Small intestine (tissue), 7 donors: ENCODE results near the gene ANKFN1. TPM values are rescaled to one million over a fixed set of nuclear protein-coding genes. Genes with fewer than 3 reads are reported as not detected.
"Not testable (repeated sequence)": the region's sequence is repeated elsewhere in the genome, so short reads cannot be mapped to it uniquely, and the experiment has no call there.

Experiments
- DNase-seq, 2 donors: peaks; one replicate each; pipeline versions ENCODE4 v3.0.0 to v3.0.0-alpha.2; 2013
- FAIRE-seq: peaks from 2 replicates; lab custom pipeline; 2012; peaks lifted over from hg19 to GRCh38; lab: Jason Lieb, UNC
- H3K27ac ChIP-seq, 3 donors: one replicate each; pipeline ENCODE4 v1.5.1; 2013; ENCODE audit warnings: low read length in 2 of 3, mild to moderate bottlenecking in 2 of 3, control low read depth in 1 of 3, inconsistent platforms in 1 of 3, low read depth in 1 of 3, moderate library complexity in 1 of 3
- H3K27me3 ChIP-seq, 3 donors: one replicate each; pipeline ENCODE4 v1.6.1; 2013; ENCODE audit warnings: low read length in 3 of 3, inconsistent platforms in 1 of 3; ENCODE audit not compliant: control insufficient read depth in 3 of 3, insufficient read depth in 3 of 3
- H3K36me3 ChIP-seq, 3 donors: one replicate each; pipeline ENCODE4 v1.6.1; 2013; ENCODE audit warnings: low read length in 3 of 3, inconsistent platforms in 1 of 3, low read depth in 1 of 3, mild to moderate bottlenecking in 1 of 3, moderate library complexity in 1 of 3; ENCODE audit not compliant: control insufficient read depth in 3 of 3, insufficient read depth in 2 of 3
- H3K4me1 ChIP-seq, 3 donors: one replicate each; pipeline ENCODE4 v1.6.1; 2013; ENCODE audit warnings: low read length in 2 of 3, inconsistent platforms in 1 of 3, low read depth in 1 of 3, mild to moderate bottlenecking in 1 of 3, moderate library complexity in 1 of 3; ENCODE audit not compliant: control insufficient read depth in 3 of 3, insufficient read depth in 2 of 3
- H3K4me3 ChIP-seq, 3 donors: one replicate each; pipeline ENCODE4 v1.5.1; 2013; ENCODE audit warnings: low read length in 3 of 3, control low read depth in 1 of 3, inconsistent platforms in 1 of 3, low read depth in 1 of 3, mild to moderate bottlenecking in 1 of 3, moderate library complexity in 1 of 3
- H3K9me3 ChIP-seq, 2 donors: one replicate each; pipeline ENCODE4 v1.6.1; 2013; ENCODE audit warnings: low read depth in 1 of 2, low read length in 1 of 2; ENCODE audit not compliant: control insufficient read depth in 2 of 2, insufficient read depth in 1 of 2
- WGBS, 3 donors: extraction: QIAGEN DNeasy Blood & Tissue Kit; methylation state at CpG; one replicate each; pipeline ENCODE4 v1.1.7; 2013; 5-methylcytosine and 5-hydroxymethylcytosine counted together
- polyA plus RNA-seq, 4 donors: library from polyadenylated mRNA; stranded (reverse) in 3 of 4; unstranded in 1 of 4; fragments of 200-250 nt in 3 of 4; fragments of 120-200 nt in 1 of 4; gene quantifications; one replicate each; pipeline versions ENCODE4 v1.2.1 to v1.2.3, GENCODE V29; 2013
- donor health status: healthy with polysubstance abuse.
- donor health status: control.
- donor health status: control.
- donor health status: Bipolar disorder and iron deficiency.
- donor health status: healthy.

The ANKFN1 gene
- polyA plus RNA-seq, 4 donors = 0.07 to 0.38 TPM; not detected in 2

- H3K4me3 ChIP-seq = no peak overlapping the region
- 64 to 80% (median 64%) methylated on average over 6 of the region's 6 CpGs for WGBS, 3 donors
- H3K36me3 ChIP-seq = no peaks in the 10 kb centered on the region
- FAIRE-seq (no peak), DNase-seq (no peak)
- no peak overlapping the region for H3K27ac ChIP-seq
- H3K27me3 ChIP-seq = no peaks in the 10 kb centered on the region
- H3K4me1 ChIP-seq = no peaks in the 10 kb centered on the region
- no peaks in the 10 kb centered on the region for H3K9me3 ChIP-seq
Observed at GRCh38 chr17:56269556-56270389, 116.5 kb downstream of the ANKFN1 start.

- Histone ChIP-seq H3K4me3 (no peak overlapping the region), H3K27me3 (no peaks in the 10 kb centered on the region), H3K36me3 (no peaks in the 10 kb centered on the region), H3K4me1 (no peaks in the 10 kb centered on the region), H3K9me3 (no peaks in the 10 kb centered on the region), H3K27ac (no peak overlapping the region)
- FAIRE-seq = no peak
- 72 to 91% (median 85%) methylated on average over 3 of the region's 3 CpGs for WGBS, 3 donors
- no peak for DNase-seq
Observed at GRCh38 chr17:56274491-56274890, 121.2 kb downstream of the ANKFN1 start.

GRCh38 chr17:56284482-56284881, 131.2 kb downstream of the ANKFN1 start:
- no peaks in the 10 kb centered on the region for H3K36me3 ChIP-seq
- H3K4me3 ChIP-seq = no peak overlapping the region
- H3K4me1 ChIP-seq = no peaks in the 10 kb centered on the region
- 74 to 84% (median 82%) methylated on average over 4 of the region's 4 CpGs for WGBS, 3 donors
- no peak overlapping the region for H3K27ac ChIP-seq
- H3K27me3 ChIP-seq = no peaks in the 10 kb centered on the region
- no peaks in the 10 kb centered on the region for H3K9me3 ChIP-seq
- FAIRE-seq (no peak), DNase-seq (no peak)

GRCh38 chr17:56288786-56289185, 135.5 kb downstream of the ANKFN1 start:
- H3K9me3 ChIP-seq, H3K4me1 ChIP-seq, H3K36me3 ChIP-seq, H3K27ac ChIP-seq, FAIRE-seq, DNase-seq, H3K4me3 ChIP-seq, H3K27me3 ChIP-seq: not testable (repeated sequence)
- 53 to 69% (median 64%) methylated on average over 3 of the region's 3 CpGs for WGBS, 3 donors

GRCh38 chr17:56289321-56289720, 136.0 kb downstream of the ANKFN1 start:
- no peaks in the 10 kb centered on the region for H3K36me3 ChIP-seq
- DNase-seq (no peak), FAIRE-seq (no peak)
- no peaks in the 10 kb centered on the region for H3K9me3 ChIP-seq
- H3K4me1 ChIP-seq = no peaks in the 10 kb centered on the region
- H3K27me3 ChIP-seq = no peaks in the 10 kb centered on the region
- 84 to 93% (median 88%) methylated on average over 6 of the region's 6 CpGs for WGBS, 3 donors
- H3K4me3 ChIP-seq = no peak overlapping the region
- no peak overlapping the region for H3K27ac ChIP-seq

GRCh38 chr17:56290101-56290801, 137.0 kb downstream of the ANKFN1 start:
- Histone ChIP-seq H3K36me3 (no peaks in the 10 kb centered on the region), H3K4me1 (no peaks in the 10 kb centered on the region), H3K27ac (no peak overlapping the region), H3K4me3 (no peak overlapping the region), H3K9me3 (no peaks in the 10 kb centered on the region), H3K27me3 (no peaks in the 10 kb centered on the region)
- FAIRE-seq (no peak), DNase-seq (peak in 1 of 2 donors; percentile 6)
- 85 to 95% (median 87%) methylated on average over 2 of the region's 2 CpGs for WGBS, 3 donors

GRCh38 chr17:56290802-56291118, 137.5 kb downstream of the ANKFN1 start:
- FAIRE-seq = no peak
- no peak overlapping the region for H3K4me3 ChIP-seq
- H3K9me3 ChIP-seq = no peaks in the 10 kb centered on the region
- no peak for DNase-seq
- H3K27ac ChIP-seq = no peak overlapping the region
- H3K36me3 ChIP-seq = no peaks in the 10 kb centered on the region
- 11 to 23% (median 15%) methylated on average over 1 of the region's 1 CpG for WGBS, 3 donors
- H3K4me1 ChIP-seq = no peaks in the 10 kb centered on the region
- H3K27me3 ChIP-seq = no peaks in the 10 kb centered on the region

- no peaks in the 10 kb centered on the region for H3K27me3 ChIP-seq
- 88 to 97% (median 90%) methylated on average over 1 of the region's 1 CpG for WGBS, 3 donors
- no peaks in the 10 kb centered on the region for H3K9me3 ChIP-seq
- no peak overlapping the region for H3K4me3 ChIP-seq
- H3K4me1 ChIP-seq = no peaks in the 10 kb centered on the region
- no peak for DNase-seq
- no peak for FAIRE-seq
- H3K36me3 ChIP-seq = no peaks in the 10 kb centered on the region
- no peak overlapping the region for H3K27ac ChIP-seq
Observed at GRCh38 chr17:56291226-56291805, 138.0 kb downstream of the ANKFN1 start.
